Measurements from ENCODE around the gene RIPK1. TPM values are rescaled to one million over a fixed set of nuclear protein-coding genes. Genes with fewer than 3 reads are reported as not detected.
"Not testable (repeated sequence)": the region's sequence is repeated elsewhere in the genome, so short reads cannot be mapped to it uniquely, and the experiment has no call there.

RIPK1 gene
- total RNA-seq, 4 donors from 2014 or later = 12.1 to 46.0 (median 34.6) TPM

- in situ Hi-C loops (cut with MboI; ENCODE audit: low pct_ligation_motif_present in 1 of 4, low pct_unique_long_range_greater_than_20kb in 1 of 4, low sequenced_read_pairs in 3 of 4) = loop anchor here in 2 of 4 donors (10.0 kb wide), 2 partner anchors 52 to 62 kb away; partner anchors contain the start of gene NQO2 (in 1 of the 2)
- no peaks in the 10 kb centered on the region for H3K27me3 ChIP-seq
Measured at GRCh38 chr6:3057063-3057770, 11.1 kb upstream of the RIPK1 start.

GRCh38 chr6:3058957-3059356 lies 9.3 kb upstream of the RIPK1 start:
- WGBS, 2 donors (ENCODE audit: low coverage in 1 of 2) = 64% methylated on average over 2 of the region's 2 CpGs
- H3K36me3 ChIP-seq = no peaks in the 10 kb centered on the region
- in situ Hi-C loops (cut with MboI; ENCODE audit: low pct_ligation_motif_present in 1 of 4, low pct_unique_long_range_greater_than_20kb in 1 of 4, low sequenced_read_pairs in 3 of 4) = loop anchor here in 2 of 4 donors (10.0 kb wide), 2 partner anchors 54 to 64 kb away; partner anchors contain the start of gene NQO2 (in 1 of the 2)
- H3K27ac ChIP-seq = no peak overlapping the region
- intact Hi-C loops (cut with DNase I; ENCODE audit: low total_unique reads) = loop anchor here (5.0 kb wide), 1 partner anchor 217 kb away; the partner anchor contains the start of gene SERPINB1
- no peak overlapping the region for H3K4me3 ChIP-seq
- TF ChIP-seq POLR2AphosphoS5 (IDR thresholded peaks at IDR 0.05) = no peak
- no peak for TF ChIP-seq EP300 (IDR thresholded peaks at IDR 0.05; ENCODE audit: low read depth)
- TF ChIP-seq, protein P1, sequence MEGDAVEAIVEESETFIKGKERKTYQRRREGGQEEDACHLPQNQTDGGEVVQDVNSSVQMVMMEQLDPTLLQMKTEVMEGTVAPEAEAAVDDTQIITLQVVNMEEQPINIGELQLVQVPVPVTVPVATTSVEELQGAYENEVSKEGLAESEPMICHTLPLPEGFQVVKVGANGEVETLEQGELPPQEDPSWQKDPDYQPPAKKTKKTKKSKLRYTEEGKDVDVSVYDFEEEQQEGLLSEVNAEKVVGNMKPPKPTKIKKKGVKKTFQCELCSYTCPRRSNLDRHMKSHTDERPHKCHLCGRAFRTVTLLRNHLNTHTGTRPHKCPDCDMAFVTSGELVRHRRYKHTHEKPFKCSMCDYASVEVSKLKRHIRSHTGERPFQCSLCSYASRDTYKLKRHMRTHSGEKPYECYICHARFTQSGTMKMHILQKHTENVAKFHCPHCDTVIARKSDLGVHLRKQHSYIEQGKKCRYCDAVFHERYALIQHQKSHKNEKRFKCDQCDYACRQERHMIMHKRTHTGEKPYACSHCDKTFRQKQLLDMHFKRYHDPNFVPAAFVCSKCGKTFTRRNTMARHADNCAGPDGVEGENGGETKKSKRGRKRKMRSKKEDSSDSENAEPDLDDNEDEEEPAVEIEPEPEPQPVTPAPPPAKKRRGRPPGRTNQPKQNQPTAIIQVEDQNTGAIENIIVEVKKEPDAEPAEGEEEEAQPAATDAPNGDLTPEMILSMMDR (IDR thresholded peaks at IDR 0.05) = no peak
- TF ChIP-seq POLR2A (IDR thresholded peaks at IDR 0.05) = no peak
- peaks cover 0 to 12% (median 2%) of the 10 kb centered on the region in 4 donors for H3K4me1 ChIP-seq
- H3K27me3 ChIP-seq = no peaks in the 10 kb centered on the region
- no peak for DNase-seq
- no peaks in the 10 kb centered on the region for H3K9me3 ChIP-seq

More at GRCh38 chr6:3057063-3057770, 11.1 kb upstream of the RIPK1 start:
- WGBS, 2 donors (ENCODE audit: low coverage in 1 of 2) = 79 to 82% methylated on average over 9 to 11 of the region's 11 CpGs
- H3K9me3 ChIP-seq = no peaks in the 10 kb centered on the region
- H3K4me3 ChIP-seq = no peak overlapping the region
- TF ChIP-seq EP300 (IDR thresholded peaks at IDR 0.05; ENCODE audit: low read depth) = no peak
- TF ChIP-seq POLR2A (IDR thresholded peaks at IDR 0.05) = no peak
- no peak for TF ChIP-seq POLR2AphosphoS5 (IDR thresholded peaks at IDR 0.05)
- TF ChIP-seq, protein P1 (IDR thresholded peaks at IDR 0.05) = no peak
- no peak overlapping the region for H3K27ac ChIP-seq
- intact Hi-C loops (cut with DNase I; ENCODE audit: low total_unique reads) = loop anchor here (5.0 kb wide), 1 partner anchor 215 kb away; the partner anchor contains the start of gene SERPINB1
- no peak for DNase-seq
- H3K4me1 ChIP-seq = peaks cover 6 to 21% (median 7%) of the 10 kb centered on the region in 4 donors
- H3K36me3 ChIP-seq = no peaks in the 10 kb centered on the region

GRCh38 chr6:3060092-3060491 lies 8.2 kb upstream of the RIPK1 start:
- DNase-seq; H3K27me3 ChIP-seq; H3K9me3 ChIP-seq; intact Hi-C loops (cut with DNase I; ENCODE audit: low total_unique reads); in situ Hi-C loops (cut with MboI; ENCODE audit: low pct_ligation_motif_present in 1 of 4, low pct_unique_long_range_greater_than_20kb in 1 of 4, low sequenced_read_pairs in 3 of 4); H3K36me3 ChIP-seq; H3K27ac ChIP-seq; H3K4me3 ChIP-seq: not testable (repeated sequence)
- peaks cover 0 to 12% (median 6%) of the 10 kb centered on the region in 4 donors for H3K4me1 ChIP-seq
- WGBS, 2 donors (ENCODE audit: low coverage in 1 of 2) = 89 to 95% methylated on average over 1 to 11 of the region's 11 CpGs

- Histone ChIP-seq H3K4me1 (peaks cover 0 to 14% (median 6%) of the 10 kb centered on the region in 4 donors), H3K9me3 (no peaks in the 10 kb centered on the region), H3K27ac (no peak overlapping the region), H3K4me3 (no peak overlapping the region), H3K27me3 (no peaks in the 10 kb centered on the region), H3K36me3 (no peaks in the 10 kb centered on the region)
- WGBS, 2 donors (ENCODE audit: low coverage in 1 of 2) = 80 to 93% methylated on average over 4 to 5 of the region's 5 CpGs
- in situ Hi-C loops (cut with MboI; ENCODE audit: low pct_ligation_motif_present in 1 of 4, low pct_unique_long_range_greater_than_20kb in 1 of 4, low sequenced_read_pairs in 3 of 4) = no loop called here
- no peak for DNase-seq
- no peak for TF ChIP-seq POLR2A (IDR thresholded peaks at IDR 0.05)
- TF ChIP-seq, protein P1 (IDR thresholded peaks at IDR 0.05) = no peak
- TF ChIP-seq POLR2AphosphoS5 (IDR thresholded peaks at IDR 0.05) = no peak
- no peak for TF ChIP-seq EP300 (IDR thresholded peaks at IDR 0.05; ENCODE audit: low read depth)
- intact Hi-C loops (cut with DNase I; ENCODE audit: low total_unique reads) = no loop called here
Measured at GRCh38 chr6:3061501-3061941, 6.8 kb upstream of the RIPK1 start.

GRCh38 chr6:3063340-3063732 lies 5.0 kb upstream of the RIPK1 start:
- WGBS, 2 donors (ENCODE audit: low coverage in 1 of 2) = 15% methylated on average over 4 of the region's 19 CpGs; no CpG with 5 or more reads in 1 of the 2 donors
- H3K27ac ChIP-seq = peak overlapping the region; percentile 91 to 99 (median 96)
- H3K9me3 ChIP-seq; H3K27me3 ChIP-seq; DNase-seq; intact Hi-C loops (cut with DNase I; ENCODE audit: low total_unique reads); in situ Hi-C loops (cut with MboI; ENCODE audit: low pct_ligation_motif_present in 1 of 4, low pct_unique_long_range_greater_than_20kb in 1 of 4, low sequenced_read_pairs in 3 of 4); H3K36me3 ChIP-seq: not testable (repeated sequence)
- peaks cover 0 to 24% (median 13%) of the 10 kb centered on the region in 4 donors for H3K4me1 ChIP-seq
- peak overlapping the region in 3 of 4 donors; percentile 65 to 88 (median 78) for H3K4me3 ChIP-seq
